K562 (cell line): ENCODE measurements around the gene NMRAL1.

Source experiments
- CTCF ChIP-seq, 3 experiments: IDR thresholded peaks in 2 of 3; conservative IDR thresholded peaks in 1 of 3; 2 replicates each; pipeline ENCODE4 v1.5.1; 2011 to 2012; ENCODE audit warnings: low read length in 3 of 3, mild to moderate bottlenecking in 3 of 3, control low read depth in 2 of 3, improper control_type of control experiment in 1 of 3, inconsistent platforms in 1 of 3, low read depth in 1 of 3, mixed read lengths in 1 of 3, moderate library complexity in 1 of 3; ENCODE audit not compliant: insufficient read depth in 2 of 3
- GTF2F1 ChIP-seq: IDR thresholded peaks from 2 replicates; pipeline ENCODE4 v1.6.1; 2011; ENCODE audit warnings: low read depth, low read length, improper control_type of control experiment
- RREB1 ChIP-seq: fragments of 250-450 bp; sonication (Bioruptor Pico); IDR thresholded peaks from 2 replicates; pipeline ENCODE4 v1.4.0; 2020
- SIRT6 ChIP-seq: IDR thresholded peaks from one replicate; pipeline ENCODE4 v1.6.1; 2012; ENCODE audit warnings: low read depth, mild to moderate bottlenecking, control low read depth, inconsistent platforms, low read length, moderate library complexity
- TBP ChIP-seq: optimal IDR thresholded peaks from 2 replicates; pipeline ENCODE3; 2011; ENCODE audit warnings: low read depth, low read length, improper control_type of control experiment
- ZNF12 ChIP-seq: sonication (generic); formaldehyde crosslinking; IDR thresholded peaks from 2 replicates; pipeline ENCODE4 v1.4.0; 2020; ENCODE audit warnings: mild to moderate bottlenecking, missing genetic modification reagents

GRCh38 chr16:4511441-4512082, 37.1 kb upstream of the NMRAL1 start:
- no peak for TF ChIP-seq SIRT6
- peak; percentile 58 to 70 (median 65) for TF ChIP-seq CTCF (IDR thresholded peaks at IDR 0.05 in 2 of 3, conservative IDR thresholded peaks at IDR 0.05 in 1 of 3; ENCODE audit: insufficient read depth in 2 of 3, low read depth in 1 of 3, low read length in 3 of 3)
- TF ChIP-seq GTF2F1 = no peak
- no peak for TF ChIP-seq ZNF12 (CRISPR knock-in tag)
- no peak for TF ChIP-seq RREB1
- no peak for TF ChIP-seq TBP
